H7 (cell line): ENCODE data around the gene OGG1. TPM values are rescaled to one million over a fixed set of nuclear protein-coding genes. Genes with fewer than 3 reads are reported as not detected.

Source experiments
- DNase-seq: peaks from one replicate; pipeline ENCODE4 v3.0.0; 2012
- H3K27me3 ChIP-seq: 2 replicates; pipeline ENCODE4 v1.6.0; 2011; ENCODE audit warnings: mild to moderate bottlenecking, low read length; ENCODE audit not compliant: control insufficient read depth, insufficient read depth
- H3K36me3 ChIP-seq: replicated peaks from 2 replicates; pipeline ENCODE4 v1.5.1; 2011; ENCODE audit warnings: low read length; ENCODE audit not compliant: control insufficient read depth, insufficient read depth
- H3K4me3 ChIP-seq: 2 replicates; pipeline ENCODE4 v1.5.1; 2011; ENCODE audit warnings: low read depth, mild to moderate bottlenecking, control low read depth, low read length, moderate library complexity; ENCODE audit not compliant: insufficient read depth
- total RNA-seq: library from RNA; depleted of rRNA; stranded (reverse); fragments of >200 nt; shearing (Covaris generic); gene quantifications from 2 replicates; pipeline ENCODE4 v1.2.3, GENCODE V29; 2014; rRNA removed

The OGG1 gene
- 17.7 and 29.3 TPM in 2 replicates for total RNA-seq

DNA sequence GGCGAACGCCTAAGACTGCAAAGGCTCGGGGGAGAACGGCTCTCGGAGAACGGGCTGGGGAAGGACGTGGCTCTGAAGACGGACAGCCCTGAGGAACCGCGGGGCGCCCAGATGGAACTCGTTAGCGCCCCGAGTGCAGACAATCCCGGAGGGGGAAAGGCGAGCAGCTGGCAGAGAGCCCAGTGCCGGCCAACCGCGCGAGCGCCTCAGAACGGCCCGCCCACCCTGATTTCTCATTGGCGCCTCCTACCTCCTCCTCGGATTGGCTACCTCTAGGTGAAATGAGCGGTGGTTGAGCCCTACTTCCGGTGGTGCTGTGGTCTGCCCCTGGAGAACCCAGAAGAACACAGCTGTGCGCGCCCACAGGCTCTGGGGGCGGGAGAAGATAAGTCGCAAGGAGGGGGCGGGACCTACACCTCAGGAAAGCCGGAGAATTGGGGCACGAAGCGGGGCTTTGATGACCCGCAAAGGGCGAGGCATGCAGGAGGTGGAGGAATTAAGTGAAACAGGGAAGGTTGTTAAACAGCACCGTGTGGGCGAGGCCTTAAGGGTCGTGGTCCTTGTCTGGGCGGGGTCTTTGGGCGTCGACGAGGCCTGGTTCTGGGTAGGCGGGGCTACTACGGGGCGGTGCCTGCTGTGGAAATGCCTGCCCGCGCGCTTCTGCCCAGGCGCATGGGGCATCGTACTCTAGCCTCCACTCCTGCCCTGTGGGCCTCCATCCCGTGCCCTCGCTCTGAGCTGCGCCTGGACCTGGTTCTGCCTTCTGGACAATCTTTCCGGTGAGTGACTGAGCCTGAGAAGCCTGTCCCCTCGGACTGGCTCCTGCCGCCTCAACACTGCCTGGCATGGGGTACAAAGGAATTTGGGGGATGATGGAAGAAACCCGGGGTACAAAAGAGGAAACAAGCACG, at the start of gene OGG1:
Gene OGG1 (plus strand): TSS at position 308 of the 911 bp plus-strand sequence. CDS start 335 bp downstream, at position 643.
- Histone ChIP-seq H3K27me3 (no peaks in the 10 kb centered on the region), H3K36me3 (peaks cover 36% of the 10 kb centered on the region), H3K4me3 (peak within 1 kb of the TSS; percentile 65)
- peak; percentile 99 for DNase-seq

DNA sequence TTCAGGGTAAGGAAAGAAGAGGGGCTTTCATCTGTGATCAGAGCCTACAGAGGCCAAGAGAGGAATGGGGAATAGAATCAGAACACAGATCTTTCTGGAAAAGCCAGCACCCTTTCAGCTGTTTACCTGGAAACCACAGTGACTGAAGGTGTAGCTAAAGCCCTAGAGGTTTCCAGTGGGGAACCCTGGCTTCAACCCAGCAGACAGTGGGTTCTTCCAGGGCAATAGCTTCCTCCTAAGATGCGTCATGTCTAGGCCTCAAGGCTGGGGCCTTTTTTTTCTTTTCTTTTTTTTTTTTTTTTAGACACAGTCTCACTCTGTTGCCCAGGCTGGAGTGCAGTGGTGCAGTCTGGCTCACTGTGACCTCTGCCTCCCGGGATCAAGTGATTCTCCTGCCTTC, 49.2 kb upstream of the OGG1 start:
- H3K4me3 ChIP-seq, result no peak overlapping the region
- H3K27me3 ChIP-seq, result peaks cover 18% of the 10 kb centered on the region
- DNase-seq, result no peak
- H3K36me3 ChIP-seq, result peaks cover 1% of the 10 kb centered on the region

- peaks cover 1% of the 10 kb centered on the region for H3K36me3 ChIP-seq
- no peak overlapping the region for H3K4me3 ChIP-seq
- H3K27me3 ChIP-seq, result peaks cover 21% of the 10 kb centered on the region
- DNase-seq, result no peak
Measured at GRCh38 chr3:9701006-9701405, 48.7 kb upstream of the OGG1 start.

DNA sequence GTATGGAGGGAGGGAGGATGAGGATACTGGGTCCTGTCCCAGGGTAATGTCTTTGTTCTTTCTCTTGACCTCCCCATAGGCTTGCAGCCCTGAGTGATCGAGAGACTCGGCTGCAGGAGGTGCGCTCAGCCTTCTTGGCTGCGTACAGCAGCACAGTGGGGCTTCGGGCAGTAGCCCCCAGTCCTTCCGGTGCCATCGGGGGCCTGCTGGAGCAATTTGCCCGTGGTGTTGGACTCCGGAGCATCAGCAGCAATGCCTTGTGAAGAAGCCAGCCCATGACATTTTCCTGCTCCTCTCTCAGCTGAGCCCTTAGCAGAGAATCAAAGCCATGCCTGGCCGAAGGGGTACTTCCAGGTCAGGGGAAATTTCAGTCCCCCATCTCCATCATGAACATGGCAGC, 48.0 kb upstream of the OGG1 start:
- no peak for DNase-seq
- no peak overlapping the region for H3K4me3 ChIP-seq
- H3K27me3 ChIP-seq, result peaks cover 25% of the 10 kb centered on the region
- H3K36me3 ChIP-seq, result peaks cover 1% of the 10 kb centered on the region

GRCh38 chr3:9703240-9703639, 46.5 kb upstream of the OGG1 start:
- no peak overlapping the region for H3K4me3 ChIP-seq
- H3K36me3 ChIP-seq, result no peaks in the 10 kb centered on the region; the same call in 1 of the 2 replicates
- H3K27me3 ChIP-seq, result peaks cover 26% of the 10 kb centered on the region
- no peak for DNase-seq

- peak within 1 kb of the TSS; percentile 42 for H3K4me3 ChIP-seq
- peaks cover 28% of the 10 kb centered on the region for H3K27me3 ChIP-seq
- H3K36me3 ChIP-seq, result no peaks in the 10 kb centered on the region
- DNase-seq, result peak; percentile 89
Measured at GRCh38 chr3:9703736-9704346, 45.9 kb upstream of the OGG1 start, which contains the start of gene CPNE9. CPNE9 (plus strand) TSS chr3:9703833; CDS start chr3:9703997, 164 bp downstream.

DNA sequence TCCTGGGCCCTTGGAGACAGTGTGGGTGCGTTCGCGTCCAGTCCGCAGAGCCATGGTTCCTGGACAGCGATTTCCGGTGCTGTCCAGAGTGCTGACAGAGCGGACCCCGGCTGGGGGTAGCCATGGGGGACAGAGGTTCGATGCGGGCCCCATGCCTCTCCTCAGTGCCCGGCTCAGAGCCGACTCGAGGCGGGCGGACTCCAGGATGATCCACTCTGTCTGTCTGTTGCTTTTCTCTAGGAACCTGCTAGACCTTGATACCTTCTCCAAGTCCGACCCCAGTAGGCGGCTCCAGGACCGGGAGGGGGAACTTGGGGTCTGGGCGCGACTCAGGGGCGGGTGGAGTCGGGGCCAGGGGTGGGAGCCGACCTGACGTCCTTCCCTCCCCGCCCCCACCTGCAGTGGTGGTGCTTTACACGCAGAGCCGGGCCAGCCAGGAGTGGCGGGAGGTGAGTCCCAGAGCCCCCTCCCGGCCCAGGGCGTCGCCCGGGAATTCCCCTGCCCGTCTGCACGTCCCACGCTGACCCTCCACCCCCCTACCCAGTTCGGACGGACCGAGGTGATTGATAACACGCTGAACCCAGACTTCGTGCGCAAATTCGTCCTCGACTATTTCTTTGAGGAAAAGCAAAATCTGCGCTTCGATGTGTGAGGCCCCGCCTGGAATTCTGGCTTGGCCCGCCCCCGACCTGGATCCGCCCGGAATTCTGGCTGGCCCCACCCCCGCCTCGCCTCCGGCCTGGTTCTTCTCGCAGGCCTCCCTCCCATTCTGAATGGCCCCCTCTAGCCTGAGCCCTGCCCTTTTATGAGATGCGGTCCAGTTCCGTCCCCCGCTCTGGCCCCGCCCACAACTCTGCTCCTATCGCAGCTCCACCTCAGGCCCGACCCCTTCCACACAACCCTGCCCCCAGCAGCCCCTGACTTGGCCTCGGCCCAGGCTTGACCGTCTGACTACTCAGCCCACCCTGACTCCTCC, 45.1 kb upstream of the OGG1 start:
- Histone ChIP-seq H3K27me3 (peaks cover 28% of the 10 kb centered on the region), H3K4me3 (peak overlapping the region; percentile 42), H3K36me3 (no peaks in the 10 kb centered on the region)
- DNase-seq, result peak; percentile 98

GRCh38 chr3:9710174-9710739, 39.5 kb upstream of the OGG1 start:
- Histone ChIP-seq H3K4me3 (no peak overlapping the region), H3K27me3 (peaks cover 13% of the 10 kb centered on the region), H3K36me3 (no peaks in the 10 kb centered on the region)
- no peak for DNase-seq

DNA sequence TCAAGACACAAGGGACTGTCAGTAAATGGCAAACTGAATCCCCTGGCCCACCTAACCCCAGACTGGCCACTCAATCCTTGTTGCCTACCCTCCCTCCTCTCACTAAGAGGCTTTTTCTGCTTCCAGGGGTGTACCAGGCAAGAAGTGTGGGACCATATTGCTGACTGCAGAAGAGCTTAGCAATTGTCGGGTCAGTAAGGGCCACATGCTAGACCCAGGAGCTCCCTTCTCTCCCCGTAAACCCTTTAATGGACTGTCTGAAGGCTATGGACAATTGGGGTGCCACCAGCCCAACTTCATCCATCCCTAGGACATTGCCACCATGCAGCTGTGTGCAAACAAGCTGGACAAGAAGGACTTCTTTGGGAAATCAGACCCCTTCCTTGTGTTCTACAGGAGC, 37.3 kb upstream of the OGG1 start:
- H3K27me3 ChIP-seq, result peaks cover 3% of the 10 kb centered on the region; the same call in 1 of the 2 replicates
- DNase-seq, result no peak
- H3K4me3 ChIP-seq, result no peak overlapping the region
- H3K36me3 ChIP-seq, result no peaks in the 10 kb centered on the region

DNA sequence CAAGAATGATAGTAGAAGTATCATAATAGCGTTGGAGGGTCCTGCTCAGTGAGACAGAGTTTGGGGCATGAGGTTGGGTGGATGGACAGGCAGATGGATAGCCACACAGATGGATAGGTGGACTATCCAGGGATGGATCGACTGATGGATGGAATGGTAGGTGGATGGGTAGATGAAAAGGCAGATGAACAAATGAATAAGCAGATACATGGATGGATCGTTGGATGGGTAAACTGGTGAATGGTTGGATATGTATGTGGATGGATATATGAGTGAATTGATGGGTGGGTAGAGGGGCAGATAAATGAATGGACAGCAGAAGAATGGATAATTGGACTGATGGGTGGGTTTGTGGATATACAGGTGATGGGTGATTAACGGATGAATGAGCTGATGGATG, 36.6 kb upstream of the OGG1 start:
- Histone ChIP-seq H3K4me3 (no peak overlapping the region), H3K27me3 (peaks cover 3% of the 10 kb centered on the region; the same call in 1 of the 2 replicates), H3K36me3 (no peaks in the 10 kb centered on the region)
- DNase-seq, result no peak

DNA sequence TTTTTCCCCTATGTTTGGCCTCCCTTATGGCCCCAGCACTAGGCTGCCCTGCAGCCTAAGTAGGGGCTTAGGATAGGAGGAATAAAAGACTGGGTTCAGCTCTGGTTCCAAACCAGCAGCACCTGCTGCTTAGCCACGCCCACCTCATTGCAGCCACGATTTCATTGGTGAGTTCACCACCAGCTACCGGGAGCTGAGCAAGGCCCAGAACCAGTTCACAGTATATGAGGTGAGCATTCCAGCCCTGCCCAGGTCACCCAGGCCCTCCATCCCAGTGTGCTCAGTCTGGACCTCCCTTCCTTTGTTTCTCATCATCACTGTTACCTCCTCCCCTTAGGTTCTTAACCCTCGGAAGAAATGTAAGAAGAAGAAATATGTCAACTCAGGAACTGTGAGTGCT, 34.6 kb upstream of the OGG1 start:
- no peaks in the 10 kb centered on the region for H3K36me3 ChIP-seq
- peaks cover 2% of the 10 kb centered on the region; the same call in 1 of the 2 replicates for H3K27me3 ChIP-seq
- H3K4me3 ChIP-seq, result no peak overlapping the region
- DNase-seq, result peak; percentile 85

DNA sequence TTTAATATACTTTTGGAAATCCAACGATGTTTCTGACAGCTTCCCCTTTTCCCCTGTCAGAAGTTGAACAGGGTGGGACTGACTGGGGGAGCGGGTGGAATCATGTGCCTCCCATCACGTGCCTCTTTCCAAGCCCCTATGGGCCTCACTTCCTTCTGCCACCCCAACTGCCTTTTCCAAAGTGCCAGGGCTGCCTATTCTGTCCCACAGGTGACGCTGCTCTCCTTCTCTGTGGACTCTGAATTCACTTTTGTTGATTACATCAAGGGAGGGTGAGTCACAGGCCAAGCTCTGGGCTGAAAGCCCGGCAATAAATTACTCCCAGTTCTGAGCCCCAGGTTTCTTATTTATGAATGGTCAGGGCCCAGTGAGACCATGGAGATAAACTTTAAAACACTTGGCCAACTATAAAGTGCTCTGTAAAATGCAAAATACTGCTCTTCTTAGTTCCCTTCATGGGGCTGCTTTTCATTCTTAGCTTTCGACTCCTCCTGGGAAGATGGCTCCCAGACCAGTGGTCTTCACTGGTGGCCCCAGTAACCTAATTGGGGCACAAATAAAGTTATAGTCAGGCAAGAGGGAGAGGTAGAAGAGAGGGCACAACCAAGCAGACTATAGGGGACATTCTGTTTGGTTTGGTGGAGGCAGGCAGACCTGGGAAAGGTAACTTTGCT, 33.9 kb upstream of the OGG1 start:
- DNase-seq, result no peak
- peaks cover 2% of the 10 kb centered on the region; the same call in 1 of the 2 replicates for H3K27me3 ChIP-seq
- H3K36me3 ChIP-seq, result no peaks in the 10 kb centered on the region
- no peak overlapping the region for H3K4me3 ChIP-seq

- DNase-seq, result no peak
- no peak overlapping the region for H3K4me3 ChIP-seq
- peaks cover 2% of the 10 kb centered on the region; the same call in 1 of the 2 replicates for H3K27me3 ChIP-seq
- H3K36me3 ChIP-seq, result no peaks in the 10 kb centered on the region
Measured at GRCh38 chr3:9716801-9717555, 32.8 kb upstream of the OGG1 start.
